Endothelial cell of umbilical vein (primary cell): ENCODE measurements around the gene UGT1A5. TPM values are rescaled to one million over a fixed set of nuclear protein-coding genes. Genes with fewer than 3 reads are reported as not detected.

Source experiments
- BruUV-seq: library from RNA; stranded (reverse); fragments of 400-500 nt; replicated peaks from 2 replicates; lab custom pipeline; 2021; lab: Mats Ljungman, UMichigan
- CTCF ChIA-PET: fragments of 300-600, 350-600 bp; sonication (Branson Sonifier 250); formaldehyde crosslinking; loops from one replicate; lab custom pipeline; 2021; ENCODE audit warnings: antibody characterized with exemption, inconsistent platforms; lab: Charles Lee
- POLR2A ChIA-PET: fragments of 300-600, 350-600 bp; sonication (Branson Sonifier 250); formaldehyde crosslinking; loops from one replicate; lab custom pipeline; 2021; ENCODE audit warnings: antibody characterized with exemption, inconsistent platforms; lab: Charles Lee
- DNase-seq: peaks from one replicate; pipeline ENCODE4 v3.0.0-alpha.2; 2011; ENCODE audit warnings: low read depth, low spot score
- FAIRE-seq: peaks from 2 replicates; lab custom pipeline; 2011; peaks lifted over from hg19 to GRCh38; lab: Jason Lieb, UNC
- H2AFZ ChIP-seq: 2 replicates; pipeline ENCODE4 v1.6.0; 2012; ENCODE audit warnings: low read depth, low read length, control low read depth, inconsistent platforms
- H3K27ac ChIP-seq: 2 replicates; pipeline ENCODE4 v1.5.1; 2011; ENCODE audit warnings: low read depth, mild to moderate bottlenecking, control low read depth, low read length, moderate library complexity; ENCODE audit not compliant: insufficient read depth
- H3K27me3 ChIP-seq, 2 experiments: 2 replicates each; pipeline versions ENCODE4 v1.6.0 to v1.6.1; 2011; ENCODE audit warnings: low read length in 2 of 2, mixed read lengths in 1 of 2; ENCODE audit not compliant: control insufficient read depth in 2 of 2, insufficient read depth in 2 of 2
- H3K36me3 ChIP-seq, 2 experiments: 2 replicates in 1 of 2; 3 replicates in 1 of 2; pipeline ENCODE4 v1.5.1; 2011; ENCODE audit warnings: low read length in 2 of 2, mild to moderate bottlenecking in 1 of 2, moderate library complexity in 1 of 2; ENCODE audit not compliant: control insufficient read depth in 2 of 2, insufficient read depth in 2 of 2; ENCODE audit errors: extremely low read depth in 1 of 2
- H3K4me1 ChIP-seq: 3 replicates; pipeline ENCODE4 v1.5.1; 2011; ENCODE audit warnings: mild to moderate bottlenecking, low read length; ENCODE audit not compliant: control insufficient read depth, insufficient read depth; ENCODE audit errors: extremely low read depth
- H3K4me2 ChIP-seq: 2 replicates; pipeline ENCODE4 v1.6.1; 2011; ENCODE audit warnings: low read length, control low read depth, mixed read lengths; ENCODE audit not compliant: insufficient read depth
- H3K4me3 ChIP-seq, 3 experiments: fragments of 200-600 bp in 1 of 3; sonication (generic), shearing (Covaris generic) in 1 of 3; replicated peaks in 1 of 3; 2 replicates each; pipeline ENCODE4 v1.5.1; 2011 to 2016; ENCODE audit warnings: control low read depth in 3 of 3, low read length in 3 of 3, mild to moderate bottlenecking in 2 of 3, inconsistent platforms in 1 of 3, low read depth in 1 of 3, moderate library complexity in 1 of 3; ENCODE audit not compliant: insufficient read depth in 1 of 3
- H3K79me2 ChIP-seq: 2 replicates; pipeline ENCODE4 v1.6.0; 2012; ENCODE audit warnings: low read length, inconsistent platforms; ENCODE audit not compliant: control insufficient read depth, insufficient read depth
- H3K9ac ChIP-seq: replicated peaks from 2 replicates; pipeline ENCODE3; 2011; ENCODE audit warnings: low read length, control low read depth; ENCODE audit not compliant: insufficient read depth; ENCODE audit errors: extremely low read depth
- H3K9me1 ChIP-seq: replicated peaks from 3 replicates; pipeline ENCODE4 v1.6.0; 2011; ENCODE audit warnings: mild to moderate bottlenecking, low read length; ENCODE audit not compliant: control insufficient read depth, insufficient read depth; ENCODE audit errors: extremely low read depth
- H3K9me3 ChIP-seq: replicated peaks from 2 replicates; pipeline ENCODE4 v1.5.1; 2012; ENCODE audit warnings: low read length, inconsistent platforms; ENCODE audit not compliant: control insufficient read depth, insufficient read depth
- H4K20me1 ChIP-seq: replicated peaks from 2 replicates; pipeline ENCODE3; 2011; ENCODE audit warnings: mild to moderate bottlenecking, low read length; ENCODE audit not compliant: control insufficient read depth, insufficient read depth; ENCODE audit errors: extremely low read depth
- CTCF ChIP-seq, 2 donors: IDR thresholded peaks; 1 replicate in 1 of 2; 2 replicates in 1 of 2; pipeline ENCODE4 v1.5.1; 2011; ENCODE audit warnings: low read length in 2 of 2, mild to moderate bottlenecking in 2 of 2, moderate library complexity in 2 of 2, control low read depth in 1 of 2, inconsistent platforms in 1 of 2, low read depth in 1 of 2; ENCODE audit not compliant: insufficient read depth in 1 of 2; ENCODE audit errors: extremely low read depth in 1 of 2
- EZH2 ChIP-seq: IDR thresholded peaks from 2 replicates; pipeline ENCODE4 v1.6.1; 2012; ENCODE audit warnings: borderline replicate concordance, low read depth, mild to moderate bottlenecking, moderate library complexity, low read length, inconsistent platforms; ENCODE audit not compliant: severe bottlenecking
- FOS ChIP-seq: IDR thresholded peaks from 2 replicates; pipeline ENCODE4 v1.6.1; 2011; ENCODE audit warnings: mild to moderate bottlenecking, low read length, moderate library complexity, borderline replicate concordance; ENCODE audit not compliant: insufficient read depth
- GATA2 ChIP-seq: IDR thresholded peaks from 2 replicates; pipeline ENCODE4 v1.7.0; 2011; ENCODE audit warnings: low read depth, mild to moderate bottlenecking, moderate library complexity, mixed read lengths, low read length; ENCODE audit not compliant: insufficient read length, insufficient read depth
- JUN ChIP-seq: IDR thresholded peaks from 2 replicates; pipeline ENCODE4 v1.6.1; 2011; ENCODE audit warnings: borderline replicate concordance, low read depth; ENCODE audit not compliant: insufficient read length, insufficient read depth
- MAX ChIP-seq: IDR thresholded peaks from 2 replicates; pipeline ENCODE4 v1.6.1; 2011; ENCODE audit not compliant: insufficient read depth, insufficient read length
- MYC ChIP-seq: IDR thresholded peaks from one replicate; pipeline ENCODE4 v1.6.1; 2011; ENCODE audit warnings: mild to moderate bottlenecking, low read depth, low read length
- POLR2A ChIP-seq: IDR thresholded peaks from 2 replicates; pipeline ENCODE4 v1.6.1; 2012; ENCODE audit warnings: low read depth, mild to moderate bottlenecking, control low read depth, low read length
- POLR2AphosphoS5 ChIP-seq: IDR thresholded peaks from 2 replicates; pipeline ENCODE4 v1.6.1; 2012; ENCODE audit warnings: low read depth, mild to moderate bottlenecking, control low read depth, low read length, moderate library complexity; ENCODE audit not compliant: insufficient read depth
- dilution Hi-C: fragments of 300-500 bp; cut with MboI; formaldehyde crosslinking; loops from one replicate; pipeline ENCODE4 v1.15.0; 2019; ENCODE audit warnings: low sequenced_read_pairs; ENCODE audit not compliant: extremely low pct_ligation_motif_present
- intact Hi-C: fragments of 100-400 bp; cut with micrococcal nuclease; formaldehyde crosslinking; loops from one replicate; pipeline ENCODE4 v1.10.0; 2022
- polyA plus RNA-seq, 4 experiments: library from polyadenylated mRNA; depleted of rRNA in 3 of 4; stranded (reverse) in 3 of 4; unstranded in 1 of 4; fragments of >200 nt; gene quantifications; 2 replicates each; pipeline versions ENCODE4 v1.2.1 to v1.2.3, GENCODE V29; 2011 to 2012; ENCODE audit warnings: missing spikeins in 1 of 4
- total RNA-seq: library from RNA; stranded (reverse); gene quantifications from 2 replicates; pipeline ENCODE4 v1.2.3, GENCODE V29; 2021

UGT1A5 gene
- total and polyA plus RNA-seq, 2 donors (not counting 3 experiments of a cell fraction or from before 2014, with no cell fraction given): not detected

GRCh38 chr2:233706720-233707119 is 6.0 kb upstream of the UGT1A5 start:
- H2AFZ ChIP-seq: no peak overlapping the region
- H3K9me1 ChIP-seq: no peaks in the 10 kb centered on the region
- H3K4me2 ChIP-seq: no peak overlapping the region
- H3K9ac ChIP-seq: no peak overlapping the region
- no peaks in the 10 kb centered on the region for H3K36me3 ChIP-seq
- POLR2A ChIA-PET: no interaction called here
- DNase-seq: no peak
- no peaks in the 10 kb centered on the region for H3K79me2 ChIP-seq
- no peak overlapping the region for H3K4me3 ChIP-seq
- H3K27me3 ChIP-seq: no peaks in the 10 kb centered on the region
- dilution Hi-C loops (no loop called here), intact Hi-C loops (no loop called here)
- H3K4me1 ChIP-seq: peaks cover 2% of the 10 kb centered on the region
- H3K27ac ChIP-seq: no peak overlapping the region
- FAIRE-seq: no peak
- H4K20me1 ChIP-seq: no peaks in the 10 kb centered on the region
- CTCF ChIA-PET: interaction anchor here (0.8 to 1.4 kb wide), 3 partner anchors 18 to 258 kb away, joined by 3 to 5 read pairs (median 3); no protein-coding TSS in a partner anchor
- TF ChIP-seq GATA2 (no peak), CTCF (IDR thresholded peaks at IDR 0.05; ENCODE audit: extremely low read depth in 1 of 2, insufficient read depth in 1 of 2, low read depth in 1 of 2, low read length in 2 of 2) (no peak), POLR2A (no peak), EZH2 (no peak), FOS (no peak), MYC (no peak), JUN (no peak), POLR2AphosphoS5 (no peak), MAX (no peak)
- no peaks in the 10 kb centered on the region for H3K9me3 ChIP-seq
- BruUV-seq: no TSS peak
